Neural progenitor cell (in vitro differentiated cells): ENCODE data around the gene MRNIP. TPM values are rescaled to one million over a fixed set of nuclear protein-coding genes. Genes with fewer than 3 reads are reported as not detected.

Experiments
- DNase-seq: peaks from one replicate; pipeline ENCODE4 v3.0.0-alpha.2; 2016; ENCODE audit warnings: low spot score
- H2AFZ ChIP-seq: fragments of 200-600 bp; sonication (generic); replicated peaks from 2 replicates; pipeline ENCODE4 v1.6.1; 2016; ENCODE audit warnings: antibody characterized with exemption
- H3F3A ChIP-seq: fragments of 200-600 bp; sonication (generic); 2 replicates; pipeline ENCODE4 v1.6.1; 2016; ENCODE audit warnings: antibody characterized with exemption, low read depth
- H3K27ac ChIP-seq: fragments of 200-600 bp; sonication (generic); 2 replicates; pipeline ENCODE4 v1.5.1; 2016; ENCODE audit warnings: mild to moderate bottlenecking
- H3K27me3 ChIP-seq: fragments of 200-600 bp; sonication (generic); 2 replicates; pipeline ENCODE4 v1.6.1; 2016; ENCODE audit warnings: mild to moderate bottlenecking, moderate library complexity
- H3K36me3 ChIP-seq: fragments of 200-600 bp; sonication (generic); 2 replicates; pipeline ENCODE4 v1.5.1; 2016
- H3K4me1 ChIP-seq: fragments of 200-600 bp; sonication (generic); 2 replicates; pipeline ENCODE4 v1.6.1; 2016; ENCODE audit warnings: mixed run types
- H3K4me2 ChIP-seq: fragments of 200-600 bp; sonication (generic); 2 replicates; pipeline ENCODE4 v1.6.1; 2016
- H3K4me3 ChIP-seq: fragments of 200-600 bp; sonication (generic); 2 replicates; pipeline ENCODE4 v1.5.1; 2016
- H3K79me2 ChIP-seq: fragments of 200-600 bp; sonication (generic); 2 replicates; pipeline ENCODE4 v1.6.1; 2016; ENCODE audit warnings: low read depth
- H3K9ac ChIP-seq: fragments of 200-600 bp; sonication (generic); 2 replicates; pipeline ENCODE4 v1.6.1; 2016
- H3K9me3 ChIP-seq: fragments of 200-600 bp; sonication (generic); 2 replicates; pipeline ENCODE4 v1.5.1; 2016; ENCODE audit warnings: low read depth
- H4K20me1 ChIP-seq: fragments of 200-600 bp; sonication (generic); 2 replicates; pipeline ENCODE4 v1.6.1; 2016; ENCODE audit warnings: low read depth
- H3K27ac Mint-ChIP-seq: 3 replicates; pipeline ENCODE4 v1.8.0; 2021; ENCODE audit warnings: mixed read lengths
- H3K27me3 Mint-ChIP-seq: 2 replicates; pipeline ENCODE4 v1.8.0; 2022; ENCODE audit warnings: low read depth, mild to moderate bottlenecking, inconsistent platforms, moderate library complexity, mixed read lengths; ENCODE audit not compliant: insufficient read depth
- H3K36me3 Mint-ChIP-seq: 3 replicates; pipeline ENCODE4 v1.8.0; 2021; ENCODE audit warnings: mixed read lengths
- H3K4me1 Mint-ChIP-seq: 3 replicates; pipeline ENCODE4 v1.8.0; 2021; ENCODE audit warnings: mixed read lengths
- H3K4me3 Mint-ChIP-seq: 3 replicates; pipeline ENCODE4 v1.8.0; 2021; ENCODE audit warnings: mild to moderate bottlenecking, moderate library complexity, mixed read lengths
- H3K9me3 Mint-ChIP-seq: 3 replicates; pipeline ENCODE4 v1.8.0; 2020; ENCODE audit warnings: mixed read lengths
- CTCF ChIP-seq: fragments of 200-600 bp; sonication (generic); IDR thresholded peaks from 2 replicates; pipeline ENCODE4 v1.5.1; 2017; ENCODE audit warnings: antibody characterized with exemption, mild to moderate bottlenecking
- EZH2 ChIP-seq: fragments of 200-600 bp; sonication (generic); IDR thresholded peaks from 2 replicates; pipeline ENCODE4 v1.6.1; 2017; ENCODE audit warnings: antibody characterized with exemption, mild to moderate bottlenecking, moderate library complexity
- EZH2phosphoT487 ChIP-seq: fragments of 200-600 bp; sonication (generic); IDR thresholded peaks from 2 replicates; pipeline ENCODE4 v1.6.1; 2017; ENCODE audit warnings: antibody characterized with exemption
- microRNA counts: library from miRNA; unstranded; fragments of <30 nt; microRNA quantifications from one replicate; lab custom pipeline; 2016
- microRNA-seq: library from miRNA; unstranded; fragments of <30 nt; microRNA quantifications from one replicate; pipeline ENCODE4, GENCODE V29; 2016
- small RNA-seq: library from RNA; depleted of rRNA; stranded (forward); fragments of <200 nt; gene quantifications from one replicate; pipeline ENCODE3, GENCODE V24; 2015
- total RNA-seq: library from RNA; depleted of rRNA; stranded (reverse); fragments of >200 nt; gene quantifications from 2 replicates; pipeline ENCODE4 v1.2.3, GENCODE V29; 2015; ENCODE audit warnings: low replicate concordance

The MRNIP gene
- total RNA-seq, 1 donor from 2014 or later: 68.5 TPM

GRCh38 chr5:179788193-179788854 lies 70.3 kb downstream of the MRNIP start:
- Mint-ChIP-seq H3K4me1 (no peaks in the 10 kb centered on the region), H3K27me3 (peaks cover 8% of the 10 kb centered on the region), H3K36me3 (peaks cover 8% of the 10 kb centered on the region), H3K4me3 (no peak overlapping the region), H3K9me3 (peaks cover 4% of the 10 kb centered on the region), H3K27ac (no peak overlapping the region)
- Histone ChIP-seq H2AFZ (no peak overlapping the region), H3K36me3 (no peaks in the 10 kb centered on the region), H3K4me3 (no peak overlapping the region), H4K20me1 (no peaks in the 10 kb centered on the region), H3K27me3 (no peaks in the 10 kb centered on the region), H3K4me1 (no peaks in the 10 kb centered on the region), H3K9ac (no peak overlapping the region), H3K4me2 (no peak overlapping the region), H3K79me2 (no peaks in the 10 kb centered on the region), H3K9me3 (no peaks in the 10 kb centered on the region), H3F3A (no peaks in the 10 kb centered on the region), H3K27ac (no peak overlapping the region)
- no peak for DNase-seq
- TF ChIP-seq EZH2 (no peak), EZH2phosphoT487 (no peak), CTCF (no peak)

MicroRNA genes within 50 kb of the gene (microRNA counts, 767-probe panel; counts per million panel counts)
- 460 counts per million, percentile 90 among the panel's probes with 10 or more counts for microRNA hsa-miR-1229 (lab: Ali Mortazavi, UCI)

Small RNA genes lying within 50 kb of the gene (microRNA-seq; reads per million reads assigned to microRNA genes)
- gene MIR1229: not detected

Small RNA genes lying within 50 kb of the gene (small RNA-seq; reads per million reads assigned to genes)
- gene MIR1229 (not detected), gene RF00019 (not detected)

Other genes with a start within 250 kb of the MRNIP start
- 795 and 1,138 TPM in 2 replicates for gene HNRNPH1, start 235.1 kb downstream of the MRNIP start, total RNA-seq
- not detected in 2 replicates for gene CBY3, start 177.8 kb downstream of the MRNIP start, total RNA-seq
- 301 and 403 TPM in 2 replicates for gene CANX, start 159.8 kb downstream of the MRNIP start, total RNA-seq
- 29.1 and 30.7 TPM in 2 replicates for gene MAML1, start 126.0 kb downstream of the MRNIP start, total RNA-seq
- gene LTC4S, start 64.8 kb downstream of the MRNIP start, total RNA-seq: 0.81 TPM in 1 of 2 replicates, not detected in the other
- 32.1 and 52.9 TPM in 2 replicates for gene MGAT4B, start 52.0 kb downstream of the MRNIP start, total RNA-seq
- 27.6 and 55.0 TPM in 2 replicates for gene SQSTM1, start 37.9 kb downstream of the MRNIP start, total RNA-seq
- 26.7 and 60.1 TPM in 2 replicates for gene TBC1D9B, start 49.1 kb upstream of the MRNIP start, total RNA-seq
- gene RNF130, start 212.9 kb upstream of the MRNIP start, total RNA-seq: 183 and 185 TPM in 2 replicates